Calu3 (cell line): ENCODE measurements around the gene PDZD2. TPM values are rescaled to one million over a fixed set of nuclear protein-coding genes. Genes with fewer than 3 reads are reported as not detected.

Experiments
- BruUV-seq: library from RNA; stranded (reverse); fragments of 400-500 nt; replicated peaks from 2 replicates; lab custom pipeline; 2021; lab: Mats Ljungman, UMichigan
- CTCF ChIA-PET: fragments of 300-600 bp; sonication (Branson Sonifier 250); formaldehyde crosslinking; loops from one replicate; lab custom pipeline; 2022; ENCODE audit warnings: antibody characterized with exemption; lab: Charles Lee
- DNase-seq: peaks from one replicate; pipeline ENCODE4 v3.0.0; 2022
- H3K27ac Mint-ChIP-seq: one replicate; pipeline ENCODE4 v1.8.0; 2022; ENCODE audit warnings: mixed read lengths; ENCODE audit not compliant: unreplicated experiment
- H3K27me3 Mint-ChIP-seq: one replicate; pipeline ENCODE4 v1.8.0; 2022; ENCODE audit warnings: mixed read lengths; ENCODE audit not compliant: unreplicated experiment
- H3K36me3 Mint-ChIP-seq: one replicate; pipeline ENCODE4 v1.8.0; 2022; ENCODE audit warnings: mild to moderate bottlenecking, moderate library complexity, mixed read lengths; ENCODE audit not compliant: insufficient read depth, unreplicated experiment
- H3K4me1 Mint-ChIP-seq: one replicate; pipeline ENCODE4 v1.8.0; 2022; ENCODE audit warnings: mild to moderate bottlenecking, low read depth, mixed read lengths; ENCODE audit not compliant: unreplicated experiment
- H3K4me3 Mint-ChIP-seq: one replicate; pipeline ENCODE4 v1.8.0; 2022; ENCODE audit warnings: mild to moderate bottlenecking, low read depth, moderate library complexity, mixed read lengths; ENCODE audit not compliant: unreplicated experiment
- H3K9me3 Mint-ChIP-seq: one replicate; pipeline ENCODE4 v1.8.0; 2022; ENCODE audit warnings: low read depth, mixed read lengths; ENCODE audit not compliant: unreplicated experiment
- intact Hi-C: fragments of 100-400 bp; cut with micrococcal nuclease; formaldehyde crosslinking; loops from one replicate; pipeline ENCODE4 v1.10.0; 2022; ENCODE audit not compliant: unreplicated experiment
- total RNA-seq: library from RNA; stranded (reverse); gene quantifications from 2 replicates; pipeline ENCODE4 v1.2.3, GENCODE V29; 2022
- TF ChIP-seq, protein P1 (sequence below): fragments of 200-600 bp; IDR thresholded peaks from one replicate; pipeline ENCODE4 v1.8.0; 2022; ENCODE audit warnings: antibody characterized with exemption; ENCODE audit not compliant: unreplicated experiment

PDZD2 gene
- total RNA-seq, 1 experiment from 2014 or later = 0.97 TPM

DNA sequence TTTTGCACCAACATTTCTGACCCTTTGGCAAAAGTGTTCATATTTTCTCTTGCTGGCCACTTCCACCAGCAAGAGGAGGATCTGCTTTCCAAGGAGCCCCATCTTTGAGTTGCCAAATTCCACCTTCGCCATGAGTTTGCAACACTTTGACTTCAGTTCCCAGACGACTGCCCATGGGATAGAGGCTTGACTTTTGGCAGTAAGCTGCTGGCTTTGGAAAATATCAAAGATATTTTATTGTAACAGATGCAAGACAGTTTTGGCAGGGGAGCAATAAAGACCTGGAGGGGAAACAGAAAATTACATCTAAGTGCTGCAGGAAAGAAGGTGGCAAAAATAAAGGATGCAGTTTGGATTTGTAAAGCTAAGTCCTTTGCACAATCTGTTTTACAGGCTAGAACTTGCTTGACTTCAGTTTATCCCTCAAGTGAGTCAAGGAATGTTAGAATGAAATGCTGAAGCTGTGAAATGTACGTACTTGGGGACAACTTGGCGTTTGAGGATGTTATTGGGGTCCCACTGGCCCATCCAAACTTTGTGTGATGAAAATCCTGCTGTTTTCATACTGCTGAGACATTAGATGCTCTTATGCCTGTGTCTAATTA lies 302.3 kb downstream of the PDZD2 start:
- H3K4me1 Mint-ChIP-seq = no peaks in the 10 kb centered on the region
- no peaks in the 10 kb centered on the region for H3K36me3 Mint-ChIP-seq
- DNase-seq = no peak
- no peaks in the 10 kb centered on the region for H3K9me3 Mint-ChIP-seq
- intact Hi-C loops = no loop called here
- H3K27ac Mint-ChIP-seq = no peak overlapping the region
- peaks cover 70% of the 10 kb centered on the region for H3K27me3 Mint-ChIP-seq
- no peak overlapping the region for H3K4me3 Mint-ChIP-seq
- no TSS peak for BruUV-seq
- TF ChIP-seq, protein P1, sequence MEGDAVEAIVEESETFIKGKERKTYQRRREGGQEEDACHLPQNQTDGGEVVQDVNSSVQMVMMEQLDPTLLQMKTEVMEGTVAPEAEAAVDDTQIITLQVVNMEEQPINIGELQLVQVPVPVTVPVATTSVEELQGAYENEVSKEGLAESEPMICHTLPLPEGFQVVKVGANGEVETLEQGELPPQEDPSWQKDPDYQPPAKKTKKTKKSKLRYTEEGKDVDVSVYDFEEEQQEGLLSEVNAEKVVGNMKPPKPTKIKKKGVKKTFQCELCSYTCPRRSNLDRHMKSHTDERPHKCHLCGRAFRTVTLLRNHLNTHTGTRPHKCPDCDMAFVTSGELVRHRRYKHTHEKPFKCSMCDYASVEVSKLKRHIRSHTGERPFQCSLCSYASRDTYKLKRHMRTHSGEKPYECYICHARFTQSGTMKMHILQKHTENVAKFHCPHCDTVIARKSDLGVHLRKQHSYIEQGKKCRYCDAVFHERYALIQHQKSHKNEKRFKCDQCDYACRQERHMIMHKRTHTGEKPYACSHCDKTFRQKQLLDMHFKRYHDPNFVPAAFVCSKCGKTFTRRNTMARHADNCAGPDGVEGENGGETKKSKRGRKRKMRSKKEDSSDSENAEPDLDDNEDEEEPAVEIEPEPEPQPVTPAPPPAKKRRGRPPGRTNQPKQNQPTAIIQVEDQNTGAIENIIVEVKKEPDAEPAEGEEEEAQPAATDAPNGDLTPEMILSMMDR = no peak
- CTCF ChIA-PET = no interaction called here

DNA sequence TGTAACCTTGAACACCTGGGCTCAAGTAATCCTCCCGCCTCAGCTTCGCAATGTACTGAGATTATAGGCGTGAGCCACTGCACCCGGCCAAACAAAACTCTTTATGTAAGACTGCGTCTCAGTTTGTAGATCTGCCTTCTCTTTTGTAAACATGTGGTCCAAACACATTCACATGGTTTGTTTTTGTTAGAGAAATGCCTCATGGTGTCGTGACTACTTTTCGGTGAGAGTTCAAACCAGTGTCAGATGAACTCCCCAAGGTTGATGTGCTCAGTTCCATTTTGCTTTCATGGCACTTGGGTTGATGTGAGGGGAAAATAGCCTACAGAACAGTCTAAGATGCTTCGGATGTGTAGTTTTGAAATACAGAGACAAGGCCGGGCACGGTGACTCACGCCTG lies 303.6 kb downstream of the PDZD2 start:
- Mint-ChIP-seq H3K4me3 (no peak overlapping the region), H3K36me3 (no peaks in the 10 kb centered on the region), H3K27ac (no peak overlapping the region), H3K4me1 (no peaks in the 10 kb centered on the region), H3K27me3 (peaks cover 57% of the 10 kb centered on the region), H3K9me3 (no peaks in the 10 kb centered on the region)
- no TSS peak for BruUV-seq
- DNase-seq = no peak
- intact Hi-C loops = no loop called here
- TF ChIP-seq, protein P1 = no peak
- CTCF ChIA-PET = no interaction called here

DNA sequence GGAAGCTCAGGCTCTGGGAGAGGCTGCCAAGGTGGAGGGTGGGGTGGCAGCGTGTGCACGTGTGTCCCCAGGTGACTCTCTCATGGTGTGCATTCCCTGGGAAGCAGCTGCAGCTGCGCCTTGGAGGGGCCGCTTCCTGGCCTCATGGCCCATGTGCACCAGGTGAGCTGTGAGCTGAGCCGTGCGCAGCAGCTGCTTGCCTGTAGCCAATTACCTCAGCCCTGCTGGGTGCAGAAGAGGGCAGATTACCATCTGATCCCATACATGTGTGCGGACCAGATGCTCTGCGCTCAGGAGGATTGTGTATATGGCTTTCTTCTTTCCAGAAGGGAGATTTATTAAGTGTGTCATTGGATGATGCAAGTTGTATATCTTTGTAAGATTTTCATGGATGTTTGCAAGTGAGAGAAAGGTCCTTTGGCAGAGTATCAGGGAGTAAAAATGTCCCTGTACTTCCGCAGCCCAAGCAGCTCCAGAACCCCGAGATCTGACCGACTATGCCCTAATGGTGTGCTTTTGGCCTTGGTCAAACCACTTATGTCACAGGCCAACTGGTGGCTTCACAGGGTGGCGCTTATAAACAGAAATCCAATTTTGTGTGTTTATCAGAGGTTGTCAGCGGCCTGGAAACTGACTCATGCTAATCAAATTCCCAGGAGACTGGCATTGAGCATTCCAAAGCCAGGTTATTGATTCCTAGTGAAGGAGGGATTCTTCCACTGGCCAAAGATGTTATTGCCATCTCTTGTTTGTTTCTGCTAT lies 305.9 kb downstream of the PDZD2 start:
- no TSS peak for BruUV-seq
- no peak overlapping the region for H3K4me3 Mint-ChIP-seq
- TF ChIP-seq, protein P1 = no peak
- H3K36me3 Mint-ChIP-seq = no peaks in the 10 kb centered on the region
- no peaks in the 10 kb centered on the region for H3K9me3 Mint-ChIP-seq
- CTCF ChIA-PET = no interaction called here
- H3K4me1 Mint-ChIP-seq = no peaks in the 10 kb centered on the region
- H3K27ac Mint-ChIP-seq = no peak overlapping the region
- no peak for DNase-seq
- H3K27me3 Mint-ChIP-seq = peaks cover 48% of the 10 kb centered on the region
- intact Hi-C loops = no loop called here

DNA sequence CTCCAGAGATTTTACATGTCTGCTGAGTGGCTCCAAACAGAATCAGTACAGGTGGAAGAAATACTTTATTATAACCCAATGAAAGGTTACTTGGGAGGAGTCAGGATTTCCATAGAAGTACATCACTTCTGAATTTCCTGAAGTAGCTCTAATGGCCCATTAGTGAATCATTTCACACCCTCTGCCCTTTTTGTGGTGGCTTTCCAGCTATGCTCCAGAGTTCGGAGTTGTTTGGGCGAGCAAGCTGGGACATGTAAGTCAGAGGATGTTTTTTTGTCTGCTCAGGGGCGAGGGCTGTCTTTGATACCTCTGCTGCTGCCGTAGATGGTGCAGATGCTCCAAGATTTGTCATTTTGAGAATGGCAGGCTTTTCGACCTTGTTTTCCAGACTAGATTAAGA lies 309.1 kb downstream of the PDZD2 start:
- DNase-seq = no peak
- BruUV-seq = no TSS peak
- Mint-ChIP-seq H3K36me3 (no peaks in the 10 kb centered on the region), H3K9me3 (no peaks in the 10 kb centered on the region), H3K27me3 (peaks cover 41% of the 10 kb centered on the region), H3K4me1 (no peaks in the 10 kb centered on the region), H3K27ac (no peak overlapping the region), H3K4me3 (no peak overlapping the region)
- CTCF ChIA-PET = no interaction called here
- intact Hi-C loops = no loop called here
- TF ChIP-seq, protein P1 = no peak
